ENCODE results near the gene VTI1A. TPM values are rescaled to one million over a fixed set of nuclear protein-coding genes. Genes with fewer than 3 reads are reported as not detected.

The VTI1A gene
- total RNA-seq, 2 experiments from 2014 or later = 39.0 to 54.6 TPM

- DNase-seq (no peak), ATAC-seq (no peak)
- CTCF ChIA-PET = no interaction called here
- Mint-ChIP-seq H3K4me1 (peaks cover 1% of the 10 kb centered on the region), H3K36me3 (peaks cover 5% of the 10 kb centered on the region), H3K4me3 (no peak overlapping the region), H3K9me3 (ENCODE audit: low read depth) (no peaks in the 10 kb centered on the region), H3K27me3 (no peaks in the 10 kb centered on the region), H3K27ac (no peak overlapping the region)
Measured at GRCh38 chr10:112601214-112602090, 154.4 kb downstream of the VTI1A start.

GRCh38 chr10:112603062-112603461, 156.0 kb downstream of the VTI1A start:
- Mint-ChIP-seq H3K36me3 (peaks cover 8% of the 10 kb centered on the region), H3K9me3 (ENCODE audit: low read depth) (no peaks in the 10 kb centered on the region), H3K27me3 (no peaks in the 10 kb centered on the region), H3K27ac (no peak overlapping the region), H3K4me1 (peaks cover 1% of the 10 kb centered on the region), H3K4me3 (no peak overlapping the region)
- ATAC-seq = no peak
- DNase-seq = no peak
- CTCF ChIA-PET = interaction anchor here (1.6 kb wide), 1 partner anchor 8 kb away, joined by 3 read pairs; no protein-coding TSS in a partner anchor

- H3K27ac Mint-ChIP-seq = no peak overlapping the region
- ATAC-seq (no peak), DNase-seq (no peak)
- H3K4me1 Mint-ChIP-seq = peaks cover 1% of the 10 kb centered on the region
- peaks cover 7% of the 10 kb centered on the region for H3K36me3 Mint-ChIP-seq
- CTCF ChIA-PET = no interaction called here
- H3K4me3 Mint-ChIP-seq = no peak overlapping the region
- H3K9me3 Mint-ChIP-seq (ENCODE audit: low read depth) = no peaks in the 10 kb centered on the region
- no peaks in the 10 kb centered on the region for H3K27me3 Mint-ChIP-seq
Measured at GRCh38 chr10:112605063-112605462, 158.0 kb downstream of the VTI1A start.

- DNase-seq (no peak), ATAC-seq (no peak)
- Mint-ChIP-seq H3K27me3 (no peaks in the 10 kb centered on the region), H3K9me3 (ENCODE audit: low read depth) (no peaks in the 10 kb centered on the region), H3K4me1 (peaks cover 1% of the 10 kb centered on the region), H3K27ac (no peak overlapping the region), H3K4me3 (no peak overlapping the region), H3K36me3 (peaks cover 9% of the 10 kb centered on the region)
- CTCF ChIA-PET = no interaction called here
Measured at GRCh38 chr10:112607506-112607905, 160.5 kb downstream of the VTI1A start.

GRCh38 chr10:112613620-112614019, 166.6 kb downstream of the VTI1A start:
- Mint-ChIP-seq H3K4me3 (no peak overlapping the region), H3K27ac (no peak overlapping the region), H3K4me1 (no peaks in the 10 kb centered on the region), H3K9me3 (ENCODE audit: low read depth) (peaks cover 9% of the 10 kb centered on the region), H3K27me3 (no peaks in the 10 kb centered on the region), H3K36me3 (peaks cover 9% of the 10 kb centered on the region)
- DNase-seq = no peak
- ATAC-seq = no peak
- CTCF ChIA-PET = no interaction called here

GRCh38 chr10:112614072-112614471, 167.1 kb downstream of the VTI1A start:
- peaks cover 9% of the 10 kb centered on the region for H3K36me3 Mint-ChIP-seq
- DNase-seq (no peak), ATAC-seq (no peak)
- no peak overlapping the region for H3K27ac Mint-ChIP-seq
- H3K9me3 Mint-ChIP-seq (ENCODE audit: low read depth) = peaks cover 9% of the 10 kb centered on the region
- no peaks in the 10 kb centered on the region for H3K4me1 Mint-ChIP-seq
- CTCF ChIA-PET = no interaction called here
- H3K27me3 Mint-ChIP-seq = no peaks in the 10 kb centered on the region
- H3K4me3 Mint-ChIP-seq = no peak overlapping the region

GRCh38 chr10:112614586-112614985, 167.6 kb downstream of the VTI1A start:
- no peaks in the 10 kb centered on the region for H3K27me3 Mint-ChIP-seq
- H3K4me1 Mint-ChIP-seq = no peaks in the 10 kb centered on the region
- peaks cover 9% of the 10 kb centered on the region for H3K9me3 Mint-ChIP-seq (ENCODE audit: low read depth)
- H3K36me3 Mint-ChIP-seq = peaks cover 9% of the 10 kb centered on the region
- CTCF ChIA-PET = no interaction called here
- H3K27ac Mint-ChIP-seq = no peak overlapping the region
- DNase-seq (no peak), ATAC-seq (no peak)
- H3K4me3 Mint-ChIP-seq = no peak overlapping the region

GRCh38 chr10:112615269-112615668, 168.3 kb downstream of the VTI1A start:
- Mint-ChIP-seq H3K36me3 (peaks cover 9% of the 10 kb centered on the region), H3K9me3 (ENCODE audit: low read depth) (peaks cover 9% of the 10 kb centered on the region), H3K4me3 (no peak overlapping the region), H3K27ac (no peak overlapping the region), H3K4me1 (no peaks in the 10 kb centered on the region), H3K27me3 (no peaks in the 10 kb centered on the region)
- ATAC-seq = no peak
- no peak for DNase-seq
- CTCF ChIA-PET = no interaction called here

GRCh38 chr10:112616647-112617046, 169.6 kb downstream of the VTI1A start:
- no peak overlapping the region for H3K4me3 Mint-ChIP-seq
- DNase-seq = no peak
- no peaks in the 10 kb centered on the region for H3K4me1 Mint-ChIP-seq
- CTCF ChIA-PET = no interaction called here
- no peak for ATAC-seq
- peaks cover 9% of the 10 kb centered on the region for H3K9me3 Mint-ChIP-seq (ENCODE audit: low read depth)
- H3K27ac Mint-ChIP-seq = no peak overlapping the region
- no peaks in the 10 kb centered on the region for H3K27me3 Mint-ChIP-seq
- peaks cover 6% of the 10 kb centered on the region for H3K36me3 Mint-ChIP-seq

GRCh38 chr10:112618814-112619213, 171.8 kb downstream of the VTI1A start:
- H3K9me3 Mint-ChIP-seq (ENCODE audit: low read depth) = peaks cover 9% of the 10 kb centered on the region
- ATAC-seq (no peak), DNase-seq (no peak)
- no peaks in the 10 kb centered on the region for H3K4me1 Mint-ChIP-seq
- H3K4me3 Mint-ChIP-seq = no peak overlapping the region
- peaks cover 6% of the 10 kb centered on the region for H3K36me3 Mint-ChIP-seq
- no peak overlapping the region for H3K27ac Mint-ChIP-seq
- CTCF ChIA-PET = no interaction called here
- H3K27me3 Mint-ChIP-seq = no peaks in the 10 kb centered on the region

GRCh38 chr10:112619556-112619955, 172.5 kb downstream of the VTI1A start:
- Mint-ChIP-seq H3K4me3 (no peak overlapping the region), H3K36me3 (peaks cover 6% of the 10 kb centered on the region), H3K9me3 (ENCODE audit: low read depth) (peaks cover 9% of the 10 kb centered on the region), H3K27me3 (no peaks in the 10 kb centered on the region), H3K27ac (no peak overlapping the region), H3K4me1 (no peaks in the 10 kb centered on the region)
- ATAC-seq = no peak
- CTCF ChIA-PET = no interaction called here
- DNase-seq = no peak

- CTCF ChIA-PET = no interaction called here
- H3K36me3 Mint-ChIP-seq = no peaks in the 10 kb centered on the region
- no peaks in the 10 kb centered on the region for H3K9me3 Mint-ChIP-seq (ENCODE audit: low read depth)
- H3K27me3 Mint-ChIP-seq = no peaks in the 10 kb centered on the region
- no peaks in the 10 kb centered on the region for H3K4me1 Mint-ChIP-seq
- H3K27ac Mint-ChIP-seq = no peak overlapping the region
- no peak for ATAC-seq
- DNase-seq = no peak
- H3K4me3 Mint-ChIP-seq = no peak overlapping the region
Measured at GRCh38 chr10:112622786-112623185, 175.8 kb downstream of the VTI1A start.

GRCh38 chr10:112624546-112625048, 177.6 kb downstream of the VTI1A start:
- H3K9me3 Mint-ChIP-seq (ENCODE audit: low read depth) = no peaks in the 10 kb centered on the region
- CTCF ChIA-PET = no interaction called here
- no peak overlapping the region for H3K27ac Mint-ChIP-seq
- no peaks in the 10 kb centered on the region for H3K4me1 Mint-ChIP-seq
- DNase-seq = no peak
- H3K36me3 Mint-ChIP-seq = no peaks in the 10 kb centered on the region
- no peak for ATAC-seq
- H3K27me3 Mint-ChIP-seq = no peaks in the 10 kb centered on the region
- H3K4me3 Mint-ChIP-seq = no peak overlapping the region

- H3K36me3 Mint-ChIP-seq = no peaks in the 10 kb centered on the region
- H3K27me3 Mint-ChIP-seq = no peaks in the 10 kb centered on the region
- H3K27ac Mint-ChIP-seq = no peak overlapping the region
Measured at GRCh38 chr10:112628951-112629609, 182.1 kb downstream of the VTI1A start.

More at GRCh38 chr10:112628951-112629609, 182.1 kb downstream of the VTI1A start:
- no peak for DNase-seq
- Mint-ChIP-seq H3K4me1 (no peaks in the 10 kb centered on the region), H3K4me3 (no peak overlapping the region), H3K9me3 (ENCODE audit: low read depth) (no peaks in the 10 kb centered on the region)
- CTCF ChIA-PET = no interaction called here
- ATAC-seq = no peak

All from activated CD8-positive, alpha-beta memory T cell treated with anti-CD3 and anti-CD28 coated beads, Interleukin-2, amount 10 ng/mL, durations not matched to agents 7 days and 5 days (primary cell).